HFFc6 (cell line): ENCODE measurements around the gene TMPRSS11F. TPM values are rescaled to one million over a fixed set of nuclear protein-coding genes. Genes with fewer than 3 reads are reported as not detected.

ENCODE experiments used
- DNase-seq: peaks from one replicate; pipeline ENCODE4 v3.0.0-alpha.2; 2018
- H3K27ac Mint-ChIP-seq: 2 replicates; pipeline ENCODE4 v1.8.0; 2020; ENCODE audit warnings: mild to moderate bottlenecking, mixed read lengths
- H3K27me3 Mint-ChIP-seq: 2 replicates; pipeline ENCODE4 v1.8.0; 2021; ENCODE audit warnings: mild to moderate bottlenecking, moderate library complexity, mixed read lengths; ENCODE audit not compliant: insufficient read depth
- H3K36me3 Mint-ChIP-seq: 2 replicates; pipeline ENCODE4 v1.8.0; 2021; ENCODE audit warnings: low read depth, mixed read lengths
- H3K4me1 Mint-ChIP-seq: 2 replicates; pipeline ENCODE4 v1.8.0; 2020; ENCODE audit warnings: low read depth, mixed read lengths
- H3K4me3 Mint-ChIP-seq: 2 replicates; pipeline ENCODE4 v1.8.0; 2020; ENCODE audit warnings: mild to moderate bottlenecking, moderate library complexity, mixed read lengths
- H3K9me3 Mint-ChIP-seq: 2 replicates; pipeline ENCODE4 v1.8.0; 2020; ENCODE audit warnings: mild to moderate bottlenecking, mixed read lengths
- total RNA-seq, 6 experiments: library from RNA; stranded (reverse); fragmentation: NEBNext Ultra II Directional; extraction: Animal tissue kit (Norgen Biotek cat#: 25700); gene quantifications; 2 replicates in 1 of 6; 3 replicates in 5 of 6; pipeline ENCODE4 v1.2.3, GENCODE V29; 2021
- TF ChIP-seq, protein P1 (sequence below): fragments of 200-600 bp; sonication (generic); IDR thresholded peaks from 2 replicates; pipeline ENCODE4 v1.5.0; 2021; ENCODE audit warnings: antibody characterized with exemption, mild to moderate bottlenecking

The TMPRSS11F gene
- total RNA-seq, 6 experiments from 2014 or later: not detected

DNA sequence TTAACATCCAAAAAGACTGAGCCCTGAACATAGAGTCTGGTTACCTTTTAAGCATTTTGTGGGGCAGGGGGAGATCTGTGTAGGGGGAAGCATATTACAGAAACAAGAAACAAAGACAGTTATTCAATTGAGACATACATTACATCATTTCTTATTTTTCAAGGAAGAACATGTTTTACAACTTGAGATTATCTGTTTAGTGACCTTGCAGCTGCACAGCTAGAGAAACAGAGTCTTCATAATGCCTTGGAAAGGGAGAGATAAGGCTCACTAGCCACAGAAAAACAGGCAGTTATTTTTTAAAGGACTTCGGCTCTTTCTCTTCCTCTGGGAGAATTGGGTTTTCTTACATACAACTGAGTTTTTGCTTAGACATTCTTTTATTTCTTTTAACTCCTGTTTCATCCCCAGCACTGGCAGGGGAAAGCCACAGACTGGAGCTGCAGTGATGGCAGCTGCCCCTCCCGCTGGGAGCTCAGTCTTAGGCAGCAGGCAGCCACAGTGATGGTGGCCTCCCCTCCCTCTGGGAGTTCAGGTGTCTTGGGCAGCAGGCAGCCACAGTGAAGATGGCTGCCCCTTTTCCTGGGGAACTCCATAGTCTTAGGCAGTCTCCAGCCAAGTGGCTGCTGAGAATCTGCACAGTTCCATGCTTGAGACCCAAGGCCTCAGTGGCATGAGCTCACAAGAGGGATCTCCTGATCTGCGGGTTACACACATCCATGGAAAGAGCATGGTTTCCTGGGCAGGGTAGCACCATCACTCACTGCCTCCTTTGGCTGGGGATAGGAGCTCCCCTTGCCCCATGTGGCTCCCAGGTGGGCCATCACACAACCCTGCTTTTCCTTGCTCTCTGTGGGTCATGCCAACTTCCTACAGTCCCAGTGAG is 19.4 kb upstream of the TMPRSS11F start:
- TF ChIP-seq, protein P1, sequence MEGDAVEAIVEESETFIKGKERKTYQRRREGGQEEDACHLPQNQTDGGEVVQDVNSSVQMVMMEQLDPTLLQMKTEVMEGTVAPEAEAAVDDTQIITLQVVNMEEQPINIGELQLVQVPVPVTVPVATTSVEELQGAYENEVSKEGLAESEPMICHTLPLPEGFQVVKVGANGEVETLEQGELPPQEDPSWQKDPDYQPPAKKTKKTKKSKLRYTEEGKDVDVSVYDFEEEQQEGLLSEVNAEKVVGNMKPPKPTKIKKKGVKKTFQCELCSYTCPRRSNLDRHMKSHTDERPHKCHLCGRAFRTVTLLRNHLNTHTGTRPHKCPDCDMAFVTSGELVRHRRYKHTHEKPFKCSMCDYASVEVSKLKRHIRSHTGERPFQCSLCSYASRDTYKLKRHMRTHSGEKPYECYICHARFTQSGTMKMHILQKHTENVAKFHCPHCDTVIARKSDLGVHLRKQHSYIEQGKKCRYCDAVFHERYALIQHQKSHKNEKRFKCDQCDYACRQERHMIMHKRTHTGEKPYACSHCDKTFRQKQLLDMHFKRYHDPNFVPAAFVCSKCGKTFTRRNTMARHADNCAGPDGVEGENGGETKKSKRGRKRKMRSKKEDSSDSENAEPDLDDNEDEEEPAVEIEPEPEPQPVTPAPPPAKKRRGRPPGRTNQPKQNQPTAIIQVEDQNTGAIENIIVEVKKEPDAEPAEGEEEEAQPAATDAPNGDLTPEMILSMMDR: no peak
- no peaks in the 10 kb centered on the region for H3K4me1 Mint-ChIP-seq
- H3K9me3 Mint-ChIP-seq: no peaks in the 10 kb centered on the region
- H3K27me3 Mint-ChIP-seq: no peaks in the 10 kb centered on the region
- no peak overlapping the region for H3K4me3 Mint-ChIP-seq
- DNase-seq: no peak
- H3K27ac Mint-ChIP-seq: no peak overlapping the region
- H3K36me3 Mint-ChIP-seq: no peaks in the 10 kb centered on the region

DNA sequence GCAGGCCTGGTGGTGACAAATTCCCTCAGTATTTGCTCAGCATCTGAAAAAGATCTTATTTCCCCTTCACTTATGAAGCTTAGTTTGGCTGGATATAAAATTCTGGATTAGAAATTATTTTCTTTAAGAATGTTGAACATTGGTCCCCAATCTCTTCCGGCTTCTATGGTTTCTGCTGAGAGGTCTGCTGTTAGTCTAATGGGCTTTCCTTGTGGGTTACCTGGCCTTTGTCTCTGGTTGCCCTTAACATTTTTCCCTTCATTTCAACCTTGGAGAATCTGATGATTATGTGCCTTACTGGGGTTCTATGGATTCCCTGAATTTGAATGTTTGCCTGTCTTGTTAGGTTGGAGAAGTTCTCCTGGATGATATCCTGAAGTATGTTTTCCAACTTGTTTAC is 17.4 kb upstream of the TMPRSS11F start:
- TF ChIP-seq, protein P1: no peak
- no peaks in the 10 kb centered on the region for H3K9me3 Mint-ChIP-seq
- no peak overlapping the region for H3K27ac Mint-ChIP-seq
- H3K36me3 Mint-ChIP-seq: no peaks in the 10 kb centered on the region
- no peaks in the 10 kb centered on the region for H3K27me3 Mint-ChIP-seq
- H3K4me3 Mint-ChIP-seq: no peak overlapping the region
- no peaks in the 10 kb centered on the region for H3K4me1 Mint-ChIP-seq
- DNase-seq: no peak

DNA sequence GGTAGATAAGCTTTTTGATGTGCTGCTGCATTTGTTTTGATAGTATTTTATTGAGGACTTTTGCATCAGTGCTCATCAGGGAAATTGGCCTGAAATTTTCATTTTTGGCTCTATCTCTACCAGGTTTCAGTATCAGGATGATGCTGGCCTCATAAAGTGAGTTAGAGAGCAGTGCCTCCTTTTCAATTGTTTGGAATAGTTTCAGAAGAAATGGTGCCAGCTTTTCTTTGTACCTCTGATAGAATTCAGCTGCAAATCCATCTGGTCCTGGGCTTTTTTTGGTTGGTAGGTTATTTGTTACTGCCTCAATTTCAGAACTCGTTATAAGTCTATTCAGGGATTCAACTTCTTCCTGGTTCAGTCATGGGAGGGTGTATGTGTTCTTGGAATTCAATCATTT is 15.6 kb upstream of the TMPRSS11F start:
- Mint-ChIP-seq H3K27ac (no peak overlapping the region), H3K9me3 (no peaks in the 10 kb centered on the region), H3K36me3 (no peaks in the 10 kb centered on the region), H3K4me3 (no peak overlapping the region), H3K4me1 (no peaks in the 10 kb centered on the region), H3K27me3 (no peaks in the 10 kb centered on the region)
- TF ChIP-seq, protein P1: no peak
- no peak for DNase-seq

DNA sequence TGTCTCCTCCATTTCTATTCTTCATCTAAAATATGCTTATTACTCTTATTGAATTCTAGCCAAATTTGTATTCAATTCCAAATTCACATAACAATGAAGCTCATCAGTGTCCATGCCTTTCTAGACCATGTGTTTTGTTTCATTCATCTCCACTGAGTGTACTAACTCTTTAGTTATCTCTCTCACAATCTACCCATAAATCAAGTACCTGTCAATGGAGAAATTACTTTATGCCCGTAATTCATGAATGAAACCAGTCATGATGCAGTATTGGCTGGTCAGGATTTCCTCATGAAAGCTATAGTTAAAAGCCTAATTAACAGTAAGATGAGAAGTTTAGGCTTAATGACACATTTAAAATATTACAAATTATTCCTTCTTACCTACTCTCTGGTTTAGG is 12.2 kb upstream of the TMPRSS11F start:
- Mint-ChIP-seq H3K36me3 (no peaks in the 10 kb centered on the region), H3K27me3 (no peaks in the 10 kb centered on the region), H3K9me3 (no peaks in the 10 kb centered on the region), H3K4me3 (no peak overlapping the region), H3K27ac (no peak overlapping the region), H3K4me1 (no peaks in the 10 kb centered on the region)
- TF ChIP-seq, protein P1: no peak
- DNase-seq: no peak

DNA sequence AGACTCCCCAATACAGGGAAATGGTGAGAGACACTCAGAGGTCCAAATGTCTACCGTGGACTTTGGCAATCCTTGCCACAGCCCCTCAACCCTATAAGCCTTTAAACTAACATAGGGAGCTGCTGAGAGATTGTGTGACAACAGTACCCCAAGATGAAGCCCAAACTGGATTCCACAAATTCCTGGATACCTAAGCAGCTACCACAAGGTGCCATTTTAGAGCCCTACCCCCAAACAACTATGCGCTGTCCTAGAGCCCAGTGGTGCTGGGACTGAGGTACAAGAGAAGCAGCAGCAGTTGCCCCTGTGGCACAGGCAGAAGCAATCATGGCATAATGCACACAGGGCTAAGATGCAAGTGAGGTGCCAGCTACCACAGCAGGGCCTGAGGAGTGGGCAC is 2.7 kb upstream of the TMPRSS11F start:
- DNase-seq: no peak
- TF ChIP-seq, protein P1: no peak
- H3K36me3 Mint-ChIP-seq: no peaks in the 10 kb centered on the region
- H3K4me1 Mint-ChIP-seq: no peaks in the 10 kb centered on the region
- H3K4me3 Mint-ChIP-seq: no peak overlapping the region
- no peak overlapping the region for H3K27ac Mint-ChIP-seq
- no peaks in the 10 kb centered on the region; the same call in 1 of the 2 replicates for H3K9me3 Mint-ChIP-seq
- no peaks in the 10 kb centered on the region for H3K27me3 Mint-ChIP-seq
